ENCODE measurements around the gene CRYBB1.

CRYBB1 gene

GRCh38 chr22:26604368-26604767, 13.5 kb downstream of the CRYBB1 start:
- DNase-seq = no peak

- DNase-seq = no peak
Observed at GRCh38 chr22:26602127-26602526, 15.7 kb downstream of the CRYBB1 start.

DNA sequence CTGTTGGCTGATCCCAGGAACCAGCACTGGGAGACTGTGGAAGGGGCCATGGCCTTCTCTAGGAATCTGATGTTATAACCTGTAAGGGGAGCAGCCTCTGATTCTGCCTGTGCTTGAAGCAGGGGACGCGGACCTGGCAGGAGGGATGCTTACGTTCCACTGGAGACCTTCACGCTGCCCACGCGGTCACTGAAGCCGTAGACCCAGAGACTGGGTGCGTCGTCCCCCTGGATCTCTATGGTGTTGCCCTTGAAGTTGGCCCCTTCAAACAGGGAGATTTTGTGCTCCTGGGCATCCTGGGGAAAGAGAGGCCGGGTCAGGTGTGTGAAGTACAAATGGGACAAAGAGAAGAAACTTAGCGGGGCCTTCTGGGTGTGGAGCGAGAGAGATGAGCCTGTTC, 16.1 kb downstream of the CRYBB1 start:
- no peak for DNase-seq

DNA sequence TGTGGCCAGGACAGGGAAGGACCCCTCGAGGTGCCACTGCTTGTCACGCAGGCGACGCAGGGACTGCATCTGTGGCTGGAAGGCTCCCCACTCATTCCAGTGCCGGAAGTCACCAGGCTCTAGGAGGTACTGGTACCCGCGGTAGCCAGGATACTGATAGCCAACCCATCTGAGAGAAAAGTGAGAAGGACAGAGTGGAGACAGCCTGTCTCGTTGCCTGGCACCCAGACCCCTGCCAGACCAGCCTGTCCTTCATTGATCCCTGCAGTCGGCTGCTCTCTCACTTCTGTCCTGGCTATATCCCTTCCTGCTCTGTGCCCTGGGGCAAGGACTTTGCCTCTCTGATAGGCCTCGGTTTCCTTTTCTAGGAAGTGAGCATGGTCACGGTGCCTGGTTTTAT, 18.3 kb downstream of the CRYBB1 start:
- DNase-seq = no peak

GRCh38 chr22:26597480-26597879, 20.3 kb downstream of the CRYBB1 start:
- no peak for DNase-seq

DNA sequence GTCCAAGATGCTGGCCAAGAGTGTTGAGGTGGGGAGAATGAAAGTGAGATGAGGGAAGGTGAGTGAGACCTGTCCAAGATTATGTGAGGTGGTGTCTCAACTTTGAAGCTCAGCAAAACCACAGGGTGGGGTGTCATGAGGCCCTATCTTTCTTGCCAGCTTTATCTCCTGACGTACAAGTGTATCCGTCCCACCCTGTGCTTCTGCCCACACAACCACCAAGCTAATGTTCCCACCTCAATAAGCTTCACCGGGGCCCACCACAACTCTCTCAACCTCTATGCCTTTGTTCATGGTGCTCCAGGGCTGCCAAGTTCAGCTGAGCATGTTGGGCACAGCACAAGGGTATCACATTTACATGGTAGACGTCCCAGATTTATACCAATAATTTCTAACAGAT, 20.8 kb downstream of the CRYBB1 start:
- DNase-seq = no peak

DNA sequence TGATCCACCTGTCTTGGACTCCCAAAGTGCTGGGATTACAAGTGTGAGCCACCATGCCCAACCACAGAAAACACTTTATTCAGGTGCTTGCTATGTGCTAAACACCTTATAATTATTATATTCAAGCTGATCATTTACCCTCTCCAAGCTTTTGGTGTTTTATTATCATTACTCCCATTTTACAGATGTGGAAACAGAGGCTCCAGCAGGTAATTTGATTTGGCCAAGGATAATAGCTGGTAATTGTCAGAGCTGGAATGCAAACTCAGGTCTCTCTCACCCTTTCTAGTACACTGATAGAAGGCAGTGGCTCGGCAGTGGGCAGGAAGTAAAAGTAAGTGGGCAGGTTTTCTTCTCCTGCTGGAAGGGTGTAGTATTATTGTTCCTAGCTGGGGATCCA, 24.1 kb downstream of the CRYBB1 start:
- DNase-seq = no peak

- DNase-seq = peak; percentile 36 to 71 (median 57)
Observed at GRCh38 chr22:26592421-26592891, 25.4 kb downstream of the CRYBB1 start.

- DNase-seq = peak; percentile 85 to 96 (median 92)
Observed at GRCh38 chr22:26589845-26590736, 27.7 kb downstream of the CRYBB1 start, which contains the start of gene TPST2. TPST2 (minus strand) TSS chr22:26590132; CDS start chr22:26541630, 48,502 bp downstream.

GRCh38 chr22:26589367-26589844, 28.4 kb downstream of the CRYBB1 start:
- DNase-seq = peak; percentile 19 to 53 (median 48)

- DNase-seq = peak; percentile 24 to 47 (median 44)
Observed at GRCh38 chr22:26588729-26589366, 29.0 kb downstream of the CRYBB1 start.

DNA sequence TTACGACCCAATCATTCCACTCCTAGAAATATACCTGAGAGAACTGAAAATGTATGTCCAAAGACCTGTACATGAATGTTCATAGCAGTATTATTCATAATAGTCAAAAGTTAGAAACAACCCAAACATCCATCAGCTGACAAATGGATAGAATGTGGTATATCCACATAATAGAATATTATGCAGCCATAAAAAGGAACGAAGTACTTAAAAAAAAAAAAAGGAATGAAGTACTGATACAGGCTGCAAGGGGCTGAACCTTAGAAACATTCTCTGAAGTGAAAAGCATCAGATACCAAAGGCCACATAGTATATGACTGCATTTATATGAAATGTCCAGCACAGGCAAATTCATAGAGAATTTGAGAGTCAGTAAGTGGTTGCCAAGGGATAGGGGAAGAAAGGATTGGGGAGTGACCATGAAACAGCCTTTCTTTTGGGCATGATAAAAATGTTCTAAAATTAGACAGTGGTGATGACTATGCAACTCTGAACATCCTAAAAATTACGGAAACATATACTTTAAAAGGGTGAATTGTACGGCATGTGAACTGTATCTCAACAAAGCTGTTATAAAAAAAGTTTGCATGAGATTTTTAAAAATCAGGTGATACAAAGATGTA, 29.7 kb downstream of the CRYBB1 start:
- DNase-seq = peak; percentile 50 to 84 (median 66)

GRCh38 chr22:26586556-26587325, 31.1 kb downstream of the CRYBB1 start:
- peak in 3 of 4 experiments; percentile 28 to 47 (median 32) for DNase-seq

GRCh38 chr22:26585104-26585790, 32.6 kb downstream of the CRYBB1 start:
- peak in 2 of 4 experiments; percentile 21 to 32 for DNase-seq

DNA sequence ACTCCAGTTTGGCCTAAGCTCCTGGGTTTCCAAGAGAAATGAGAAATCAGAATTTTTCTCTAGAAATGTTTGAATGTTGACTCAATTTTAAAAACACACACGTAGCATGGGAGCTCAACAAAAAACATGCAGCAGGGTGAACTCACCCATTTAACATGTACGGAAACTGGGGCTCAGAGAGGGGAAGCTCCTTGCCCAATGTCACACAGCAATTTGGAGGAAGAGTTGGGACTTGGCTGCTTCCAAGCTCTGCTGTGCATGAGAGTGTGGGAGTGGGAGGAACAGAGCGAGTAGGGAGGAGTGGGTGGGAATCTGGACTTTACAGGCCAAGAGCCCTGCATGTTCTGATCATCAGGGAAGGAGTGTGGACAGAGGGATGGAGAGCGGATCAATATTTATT, 33.8 kb downstream of the CRYBB1 start:
- DNase-seq = no peak

- DNase-seq = no peak
Observed at GRCh38 chr22:26581633-26582168, 36.1 kb downstream of the CRYBB1 start.

GRCh38 chr22:26581026-26581425, 36.8 kb downstream of the CRYBB1 start:
- no peak for DNase-seq

GRCh38 chr22:26580240-26580962, 37.4 kb downstream of the CRYBB1 start:
- no peak for DNase-seq

- peak; percentile 63 to 81 (median 66) for DNase-seq
Observed at GRCh38 chr22:26579331-26579886, 38.4 kb downstream of the CRYBB1 start.

DNA sequence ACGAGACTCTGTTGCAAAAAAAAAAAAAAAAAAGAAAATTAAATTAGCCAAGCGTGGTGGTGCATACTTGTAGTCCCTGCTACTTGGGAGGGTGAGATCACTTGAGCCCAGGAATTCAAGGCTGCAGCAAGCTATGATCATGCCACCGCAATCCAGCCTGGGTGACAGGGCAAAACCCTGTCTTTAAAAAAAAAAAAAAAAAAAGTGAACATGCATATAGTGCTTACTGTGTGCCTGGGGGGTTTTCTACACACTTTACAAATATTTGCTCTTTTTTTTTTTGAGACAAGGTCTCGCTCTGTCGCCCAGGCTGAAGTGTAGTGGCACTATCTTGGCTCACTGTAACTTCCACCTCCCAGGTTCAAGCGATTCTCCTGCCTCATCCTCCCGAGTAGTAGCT, 40.7 kb downstream of the CRYBB1 start:
- DNase-seq = no peak
